ENCODE data around the gene GNA12. TPM values are rescaled to one million over a fixed set of nuclear protein-coding genes. Genes with fewer than 3 reads are reported as not detected.

The GNA12 gene
- polyA plus RNA-seq, 1 experiment, result 95.3 TPM

- Histone ChIP-seq H3K4me3 (ENCODE audit: low read depth, low read length) (no peak overlapping the region), H3K27me3 (ENCODE audit: control insufficient read depth, insufficient read depth, low read length) (no peaks in the 10 kb centered on the region), H3K36me3 (ENCODE audit: control insufficient read depth, insufficient read depth, low read length) (peaks cover 11% of the 10 kb centered on the region)
- CTCF ChIA-PET, result no interaction called here
- no peak for TF ChIP-seq CTCF (IDR thresholded peaks at IDR 0.05; ENCODE audit: insufficient read depth, low read depth, low read length)
- POLR2A ChIA-PET, result interaction anchor here (0.6 kb wide), 1 partner anchor 8 kb away, joined by 28 read pairs; no protein-coding TSS in a partner anchor
- no peak for DNase-seq (ENCODE audit: low read depth)
Observed at GRCh38 chr7:2720024-2720423, 124.1 kb downstream of the GNA12 start.

- ChIA-PET POLR2A (no interaction called here), CTCF (interaction anchor here (0.6 to 1.5 kb wide), 4 partner anchors 9 to 1139 kb away, joined by 3 to 4 read pairs (median 3); no protein-coding TSS in a partner anchor)
- Histone ChIP-seq H3K4me3 (ENCODE audit: low read depth, low read length) (no peak overlapping the region), H3K36me3 (ENCODE audit: control insufficient read depth, insufficient read depth, low read length) (peaks cover 11% of the 10 kb centered on the region), H3K27me3 (ENCODE audit: control insufficient read depth, insufficient read depth, low read length) (no peaks in the 10 kb centered on the region)
- TF ChIP-seq CTCF (IDR thresholded peaks at IDR 0.05; ENCODE audit: insufficient read depth, low read depth, low read length), result peak; percentile 45
- DNase-seq (ENCODE audit: low read depth), result no peak
Observed at GRCh38 chr7:2719007-2719406, 125.1 kb downstream of the GNA12 start.

- H3K27me3 ChIP-seq (ENCODE audit: control insufficient read depth, insufficient read depth, low read length), result no peaks in the 10 kb centered on the region
- CTCF ChIA-PET, result interaction anchor here (0.6 to 1.5 kb wide), 4 partner anchors 9 to 1138 kb away, joined by 3 to 4 read pairs (median 3); no protein-coding TSS in a partner anchor
- H3K36me3 ChIP-seq (ENCODE audit: control insufficient read depth, insufficient read depth, low read length), result peaks cover 12% of the 10 kb centered on the region
- H3K4me3 ChIP-seq (ENCODE audit: low read depth, low read length), result no peak overlapping the region
- TF ChIP-seq CTCF (IDR thresholded peaks at IDR 0.05; ENCODE audit: insufficient read depth, low read depth, low read length), result no peak
- DNase-seq (ENCODE audit: low read depth), result no peak
- POLR2A ChIA-PET, result no interaction called here
Observed at GRCh38 chr7:2718296-2718965, 125.7 kb downstream of the GNA12 start.

GRCh38 chr7:2717293-2718261 is 126.5 kb downstream of the GNA12 start:
- ChIA-PET POLR2A (no interaction called here), CTCF (interaction anchor here (1.5 kb wide), 1 partner anchor 9 kb away, joined by 4 read pairs; no protein-coding TSS in a partner anchor)
- TF ChIP-seq CTCF (IDR thresholded peaks at IDR 0.05; ENCODE audit: insufficient read depth, low read depth, low read length), result no peak
- H3K4me3 ChIP-seq (ENCODE audit: low read depth, low read length), result no peak overlapping the region
- H3K36me3 ChIP-seq (ENCODE audit: control insufficient read depth, insufficient read depth, low read length), result peaks cover 12% of the 10 kb centered on the region
- no peak for DNase-seq (ENCODE audit: low read depth)
- H3K27me3 ChIP-seq (ENCODE audit: control insufficient read depth, insufficient read depth, low read length), result no peaks in the 10 kb centered on the region

GRCh38 chr7:2716906-2717292 is 127.2 kb downstream of the GNA12 start:
- DNase-seq (ENCODE audit: low read depth), result no peak
- Histone ChIP-seq H3K4me3 (ENCODE audit: low read depth, low read length) (no peak overlapping the region), H3K27me3 (ENCODE audit: control insufficient read depth, insufficient read depth, low read length) (no peaks in the 10 kb centered on the region), H3K36me3 (ENCODE audit: control insufficient read depth, insufficient read depth, low read length) (peaks cover 13% of the 10 kb centered on the region)
- TF ChIP-seq CTCF (IDR thresholded peaks at IDR 0.05; ENCODE audit: insufficient read depth, low read depth, low read length), result no peak
- CTCF ChIA-PET, result no interaction called here
- POLR2A ChIA-PET, result no interaction called here
